Activated gamma-delta T cell treated with anti-CD3 and anti-CD28 coated beads, Interleukin-2, amount 50 U/mL, for 16 hours (primary cell): ENCODE data around the gene RPS6KB1.
"Not testable (repeated sequence)": the region's sequence is repeated elsewhere in the genome, so short reads cannot be mapped to it uniquely, and the experiment has no call there.

Experiments used
- DNase-seq: peaks from one replicate; pipeline ENCODE4 v3.0.0-alpha.2; 2020; ENCODE audit warnings: low read depth

RPS6KB1 gene

DNA sequence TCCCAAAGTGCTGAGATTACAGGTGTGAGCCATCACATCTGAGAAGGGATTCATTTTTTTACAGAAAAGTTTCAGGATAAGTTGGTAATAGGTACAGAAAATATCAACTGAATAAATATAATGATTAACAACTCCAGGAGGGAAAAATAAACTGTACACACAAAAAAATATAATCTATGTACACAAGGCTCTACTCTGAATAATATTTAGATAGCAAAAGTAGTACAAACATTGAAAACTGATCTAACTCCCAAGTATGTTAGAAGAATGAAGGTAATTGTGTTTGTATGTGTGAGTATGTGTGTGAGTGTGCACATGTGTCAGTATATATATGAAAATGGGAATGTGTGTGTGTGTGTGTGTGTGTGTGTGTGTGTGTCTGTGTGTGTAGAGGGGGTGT is 20.6 kb upstream of the RPS6KB1 start:
- no peak for DNase-seq

DNA sequence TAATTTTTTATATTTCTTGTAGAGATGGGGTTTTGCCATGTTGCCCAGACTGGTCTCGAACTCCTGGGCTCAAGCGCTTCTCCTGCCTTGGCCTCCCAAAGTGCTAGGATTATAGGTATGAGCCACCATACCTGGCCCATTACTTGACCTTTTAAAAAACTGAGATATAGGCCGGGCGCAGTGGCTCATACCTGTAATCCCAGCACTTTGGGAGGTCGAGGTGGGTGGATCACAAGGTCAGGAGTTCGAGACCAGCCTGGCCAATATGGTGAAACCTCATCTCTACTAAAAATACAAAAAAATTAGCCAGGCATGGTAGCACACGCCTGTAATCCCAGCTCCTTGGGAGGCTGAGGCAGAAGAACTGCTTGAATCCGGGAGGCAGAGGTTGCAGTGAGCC is 19.5 kb upstream of the RPS6KB1 start:
- not testable (repeated sequence) for DNase-seq

DNA sequence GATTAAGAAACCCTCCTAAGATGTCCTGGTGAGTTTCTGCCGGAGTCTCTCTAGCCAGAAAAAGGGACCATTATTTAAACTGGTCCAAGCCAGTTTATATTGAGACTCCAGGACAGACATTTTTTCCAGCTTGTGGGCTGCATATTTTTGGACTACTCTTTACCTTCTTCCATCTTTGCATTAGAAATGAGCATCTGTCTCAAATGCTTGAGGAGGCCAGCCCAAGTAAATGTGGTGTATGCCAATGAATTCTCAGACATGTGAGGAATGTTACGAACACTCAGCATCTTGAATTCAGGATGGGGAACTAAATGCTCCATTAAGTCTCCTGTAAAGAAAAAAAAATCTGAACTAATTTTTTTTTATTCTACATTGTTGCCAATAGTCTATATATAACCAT is 18.5 kb upstream of the RPS6KB1 start:
- no peak for DNase-seq

DNA sequence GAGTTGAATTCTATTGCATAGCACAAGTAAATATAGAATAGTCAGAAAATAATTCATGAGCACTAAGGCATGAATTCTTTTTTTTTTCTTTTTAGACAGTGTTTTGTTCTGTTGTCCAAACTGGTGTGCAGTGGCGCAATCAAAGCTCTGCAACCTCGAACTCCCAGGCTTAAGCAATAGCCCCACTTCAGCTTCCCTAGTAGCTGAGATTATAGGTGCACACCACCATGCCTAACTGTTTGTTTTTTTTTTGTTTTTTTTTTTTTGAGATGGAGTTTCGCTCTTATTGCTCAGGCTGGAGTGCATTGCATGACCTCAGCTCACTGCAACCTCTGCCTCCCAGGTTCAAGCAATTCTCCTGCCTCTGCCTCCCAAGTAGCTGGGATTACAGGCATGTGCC is 16.8 kb upstream of the RPS6KB1 start:
- no peak for DNase-seq

GRCh38 chr17:59877965-59878364 is 15.0 kb upstream of the RPS6KB1 start:
- no peak for DNase-seq

GRCh38 chr17:59878624-59879023 is 14.3 kb upstream of the RPS6KB1 start:
- DNase-seq, result no peak

GRCh38 chr17:59884861-59885260 is 8.1 kb upstream of the RPS6KB1 start:
- no peak for DNase-seq

DNA sequence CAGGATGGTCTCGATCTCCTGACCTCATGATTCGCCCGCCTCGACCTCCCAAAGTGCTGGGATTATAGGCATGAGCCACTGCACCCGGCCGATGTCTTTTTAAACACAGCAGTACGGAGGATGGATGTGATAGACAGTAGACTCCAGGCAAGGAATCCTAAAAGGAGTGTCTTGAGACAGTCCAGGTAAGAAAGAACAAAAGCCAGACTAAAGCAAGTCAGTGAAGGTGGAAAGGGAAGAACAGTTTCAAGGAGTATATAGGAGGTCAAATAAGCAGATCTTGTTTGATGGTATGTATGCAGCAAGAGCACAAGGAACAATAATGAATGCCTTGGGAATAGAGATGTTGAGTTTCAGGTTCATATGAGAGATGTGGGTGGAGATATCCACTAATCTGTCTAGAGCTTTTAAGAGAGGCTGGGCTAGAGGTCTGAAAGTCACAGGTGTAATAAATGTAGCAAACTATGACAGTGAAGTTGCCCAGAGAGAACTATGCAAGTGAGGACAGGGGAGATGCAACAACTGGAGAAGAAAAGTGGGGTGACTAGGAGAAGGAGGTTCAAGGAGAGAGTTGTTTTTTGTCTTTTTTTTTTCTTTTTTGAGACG is 4.7 kb upstream of the RPS6KB1 start:
- no peak for DNase-seq

DNA sequence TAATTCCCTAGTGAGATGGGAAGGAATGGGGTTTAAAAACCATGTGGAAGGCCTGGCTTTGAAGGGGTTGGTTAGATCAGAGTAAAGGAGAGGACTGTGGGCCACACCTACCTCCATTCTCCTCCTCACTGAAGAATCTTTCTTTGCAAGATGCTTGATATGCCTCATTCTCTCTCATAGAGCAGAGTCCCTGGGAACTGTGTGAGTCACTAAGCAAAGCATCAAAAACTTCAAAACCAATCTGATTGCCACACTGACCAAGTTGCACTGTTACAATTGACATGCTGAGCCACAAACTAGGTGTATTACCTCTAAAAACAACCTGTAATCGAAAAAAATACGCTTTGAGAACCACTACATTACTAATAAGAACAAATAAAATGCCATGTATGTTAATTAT is 2.2 kb upstream of the RPS6KB1 start:
- DNase-seq, result no peak

GRCh38 chr17:59892251-59892923 is 534 bp upstream of the RPS6KB1 start:
- DNase-seq, result no peak

DNA sequence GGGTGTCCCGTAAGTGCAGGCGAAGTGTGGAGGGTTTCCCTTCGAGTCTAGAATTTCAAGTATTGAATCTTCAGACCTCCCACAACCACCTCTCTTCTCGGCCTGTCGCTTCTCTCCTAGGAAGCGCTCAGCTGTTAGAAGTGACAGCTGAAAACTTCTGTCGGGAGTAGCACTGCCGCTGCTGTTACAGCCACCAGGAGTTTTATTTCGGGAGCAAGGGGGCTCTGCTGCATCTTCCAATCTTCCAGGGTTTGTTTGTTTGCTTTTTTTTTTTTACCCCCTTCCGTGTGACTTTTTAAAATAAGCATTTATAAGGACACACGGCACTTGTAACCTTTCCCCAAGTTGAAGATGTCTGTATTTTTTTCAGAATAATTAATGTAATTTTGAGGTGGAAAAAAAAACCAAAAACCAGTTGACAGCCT is 767 bp downstream of the RPS6KB1 start:
- DNase-seq, result no peak

- no peak for DNase-seq
These were observed 4.2 kb downstream of the RPS6KB1 start for GRCh38 chr17:59897090-59897489.

- DNase-seq, result no peak
These were observed 6.2 kb downstream of the RPS6KB1 start for GRCh38 chr17:59899099-59899498.

GRCh38 chr17:59901604-59902003 is 8.7 kb downstream of the RPS6KB1 start:
- no peak for DNase-seq

- DNase-seq, result no peak
These were observed 10.5 kb downstream of the RPS6KB1 start for GRCh38 chr17:59903455-59903854.

DNA sequence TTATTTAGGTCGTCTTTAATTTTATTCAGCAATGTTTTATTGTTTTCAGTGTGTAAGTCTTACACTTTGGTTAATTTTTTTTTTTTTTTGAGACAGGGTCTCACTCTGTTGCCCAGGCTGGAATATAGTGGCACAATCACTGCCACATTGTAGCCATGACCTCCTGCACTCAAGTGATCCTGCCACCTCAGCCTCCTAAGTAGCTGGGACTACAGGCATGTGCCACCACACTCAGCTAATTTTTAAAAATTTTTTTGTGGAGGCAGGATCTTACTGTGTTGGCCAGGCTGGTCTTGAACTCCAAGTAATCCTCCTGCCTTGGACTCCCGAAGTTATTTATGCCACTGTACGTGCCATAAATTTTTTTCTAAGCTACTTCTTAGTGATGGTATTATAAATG is 14.5 kb downstream of the RPS6KB1 start:
- no peak for DNase-seq

- no peak for DNase-seq
These were observed 21.4 kb downstream of the RPS6KB1 start for GRCh38 chr17:59914274-59914854.

DNA sequence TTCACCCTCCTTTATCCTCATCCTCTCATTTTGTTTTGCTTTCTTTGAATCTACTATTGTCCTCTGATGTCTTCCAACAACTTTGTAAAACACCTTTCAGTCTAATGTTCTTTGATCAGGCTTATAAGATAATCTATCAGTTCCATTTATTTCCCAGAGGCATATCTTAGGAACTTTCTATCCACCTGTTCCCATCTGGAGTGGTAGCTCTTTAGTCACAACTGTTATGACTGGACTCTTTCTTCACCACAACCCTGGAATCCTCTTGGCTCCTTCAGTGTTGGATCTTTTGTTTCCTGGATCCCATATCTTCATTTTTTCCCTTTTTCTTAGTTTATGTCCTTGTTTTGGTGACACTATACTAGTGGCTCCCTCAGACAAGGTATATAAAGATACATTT is 23.5 kb downstream of the RPS6KB1 start:
- DNase-seq, result no peak

- DNase-seq, result not testable (repeated sequence)
These were observed 27.7 kb downstream of the RPS6KB1 start for GRCh38 chr17:59920637-59921036.

DNA sequence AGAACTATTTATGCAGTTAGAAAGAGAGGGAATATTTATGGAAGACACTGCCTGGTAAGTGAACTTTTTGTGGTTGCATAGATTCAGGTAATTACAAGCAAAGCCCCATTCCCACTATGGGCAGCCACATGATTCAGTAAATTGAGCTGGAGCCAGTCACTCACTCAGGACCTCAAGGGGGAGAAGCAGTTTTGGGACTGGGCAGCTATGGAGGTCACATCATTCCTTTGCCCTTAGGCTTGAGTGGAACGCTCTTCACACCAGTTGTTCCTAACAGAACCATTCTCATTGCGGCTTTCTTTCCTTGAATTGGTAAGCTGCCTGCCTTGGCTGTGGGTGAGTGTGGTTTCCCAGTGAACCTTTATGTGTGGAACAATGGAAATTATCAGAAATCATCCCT is 37.2 kb downstream of the RPS6KB1 start:
- DNase-seq, result not testable (repeated sequence)

GRCh38 chr17:59930768-59931167 is 37.8 kb downstream of the RPS6KB1 start:
- not testable (repeated sequence) for DNase-seq

DNA sequence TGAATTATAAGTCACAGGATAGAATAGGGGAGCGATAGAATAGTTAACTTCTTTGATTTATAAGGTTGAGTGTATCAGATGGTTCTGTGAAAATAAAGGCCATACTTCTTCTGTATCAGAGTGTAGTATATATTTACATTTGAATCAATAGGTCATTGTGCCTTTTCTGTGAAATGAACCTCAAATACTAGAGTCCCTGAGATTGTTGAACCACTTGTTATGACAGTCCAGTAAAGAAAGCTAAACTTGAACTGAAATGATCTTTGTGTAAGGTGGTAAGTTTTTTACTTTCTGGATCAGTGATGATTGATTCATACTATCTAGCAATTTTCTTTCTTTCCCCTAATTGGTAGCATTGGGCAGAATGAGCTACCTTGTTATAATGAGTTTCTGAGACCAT is 40.4 kb downstream of the RPS6KB1 start:
- DNase-seq, result not testable (repeated sequence)

DNA sequence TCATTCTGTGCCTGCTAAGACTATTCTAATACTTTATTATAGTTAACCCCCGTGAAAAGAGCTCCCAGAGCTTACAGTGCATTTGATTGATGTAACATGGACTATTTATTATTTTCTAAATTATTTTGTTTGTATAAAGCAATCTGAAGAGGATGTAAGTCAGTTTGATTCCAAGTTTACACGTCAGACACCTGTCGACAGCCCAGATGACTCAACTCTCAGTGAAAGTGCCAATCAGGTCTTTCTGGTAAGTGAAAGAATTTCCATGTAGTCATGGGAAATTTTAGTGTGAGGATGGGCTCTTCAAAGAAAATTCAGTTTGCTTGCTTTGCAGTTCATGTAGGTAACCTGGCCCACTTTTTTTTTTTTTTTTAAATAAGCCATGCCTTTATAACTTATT is 47.8 kb downstream of the RPS6KB1 start:
- not testable (repeated sequence) for DNase-seq

- DNase-seq, result no peak
These were observed 48.2 kb downstream of the RPS6KB1 start for GRCh38 chr17:59941131-59941530.
